ENCODE measurements around the gene MYO7A.

DNA sequence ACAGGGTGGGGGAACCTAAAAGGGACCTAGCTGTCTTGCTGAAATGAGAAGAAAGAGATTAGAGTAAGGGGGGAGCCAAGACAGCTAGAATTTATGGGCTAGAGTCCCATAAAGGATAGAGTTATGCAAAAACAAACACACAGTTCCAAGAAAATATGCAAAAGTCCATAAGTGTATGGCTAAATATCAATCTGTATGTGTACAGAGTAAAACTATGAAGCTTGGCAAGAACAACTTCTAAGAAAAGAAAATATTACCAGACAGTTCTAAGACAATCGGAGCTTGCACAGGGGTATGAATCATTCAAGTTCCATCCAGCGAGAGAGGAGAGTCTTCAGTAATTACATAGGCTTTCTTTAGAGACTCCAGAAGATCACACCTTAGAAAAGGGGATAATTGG is 131.6 kb downstream of the MYO7A start:
- TF ChIP-seq, protein P1, sequence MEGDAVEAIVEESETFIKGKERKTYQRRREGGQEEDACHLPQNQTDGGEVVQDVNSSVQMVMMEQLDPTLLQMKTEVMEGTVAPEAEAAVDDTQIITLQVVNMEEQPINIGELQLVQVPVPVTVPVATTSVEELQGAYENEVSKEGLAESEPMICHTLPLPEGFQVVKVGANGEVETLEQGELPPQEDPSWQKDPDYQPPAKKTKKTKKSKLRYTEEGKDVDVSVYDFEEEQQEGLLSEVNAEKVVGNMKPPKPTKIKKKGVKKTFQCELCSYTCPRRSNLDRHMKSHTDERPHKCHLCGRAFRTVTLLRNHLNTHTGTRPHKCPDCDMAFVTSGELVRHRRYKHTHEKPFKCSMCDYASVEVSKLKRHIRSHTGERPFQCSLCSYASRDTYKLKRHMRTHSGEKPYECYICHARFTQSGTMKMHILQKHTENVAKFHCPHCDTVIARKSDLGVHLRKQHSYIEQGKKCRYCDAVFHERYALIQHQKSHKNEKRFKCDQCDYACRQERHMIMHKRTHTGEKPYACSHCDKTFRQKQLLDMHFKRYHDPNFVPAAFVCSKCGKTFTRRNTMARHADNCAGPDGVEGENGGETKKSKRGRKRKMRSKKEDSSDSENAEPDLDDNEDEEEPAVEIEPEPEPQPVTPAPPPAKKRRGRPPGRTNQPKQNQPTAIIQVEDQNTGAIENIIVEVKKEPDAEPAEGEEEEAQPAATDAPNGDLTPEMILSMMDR (IDR thresholded peaks at IDR 0.05; ENCODE audit: borderline replicate concordance, extremely low read depth, low read length, poor library complexity, severe bottlenecking) = no peak
- TF ChIP-seq EZH2 (IDR thresholded peaks at IDR 0.05; ENCODE audit: borderline replicate concordance, low read depth, low read length, severe bottlenecking) = no peak

Measured in DND-41 (cell line).